Liver (tissue), 3 donors: ENCODE measurements around the gene KRTAP10-3.

Experiments
- ATF3 ChIP-seq: IDR thresholded peaks from 2 replicates; pipeline ENCODE4 v1.6.1; 2016; ENCODE audit warnings: antibody characterized with exemption
- CTCF ChIP-seq: fragments of 150-350 bp; IDR thresholded peaks from 2 replicates; pipeline ENCODE4 v1.5.1; 2017; ENCODE audit warnings: improper control_type of control experiment, low read depth, low read length; ENCODE audit not compliant: missing input control
- FOXA2 ChIP-seq: IDR thresholded peaks from 2 replicates; pipeline ENCODE4 v1.6.1; 2016; ENCODE audit warnings: antibody characterized with exemption
- JUND ChIP-seq, 2 donors: IDR thresholded peaks; 2 replicates each; pipeline ENCODE4 v1.6.1; 2016; ENCODE audit warnings: antibody characterized with exemption in 2 of 2
- MAX ChIP-seq: IDR thresholded peaks from 2 replicates; pipeline ENCODE4 v1.6.1; 2016; ENCODE audit warnings: antibody characterized with exemption
- RAD21 ChIP-seq, 2 donors: IDR thresholded peaks; 2 replicates each; pipeline ENCODE4 v1.6.1; 2016; ENCODE audit warnings: antibody characterized with exemption in 2 of 2, mild to moderate bottlenecking in 2 of 2
- REST ChIP-seq: IDR thresholded peaks from 2 replicates; pipeline ENCODE4 v1.6.1; 2016; ENCODE audit warnings: antibody characterized with exemption, mild to moderate bottlenecking
- donor health status: healthy.
- donor health status: healthy.

- TF ChIP-seq CTCF (no peak), RAD21 (IDR thresholded peaks at IDR 0.05) (no peak), FOXA2 (no peak), ATF3 (no peak), MAX (no peak), JUND (IDR thresholded peaks at IDR 0.05) (no peak), REST (no peak)
These were observed 36.9 kb upstream of the KRTAP10-3 start for GRCh38 chr21:44595524-44595923.
